Measurements from ENCODE around the gene SH2B3. TPM values are rescaled to one million over a fixed set of nuclear protein-coding genes. Genes with fewer than 3 reads are reported as not detected.

Gene SH2B3
- total RNA-seq, 1 experiment from 2014 or later: 40.3 TPM

- Histone ChIP-seq H3K23ac (ENCODE audit: insufficient read length, low read depth, low read length) (no peak overlapping the region), H4K20me1 (ENCODE audit: control insufficient read depth, insufficient read depth, insufficient read length) (no peaks in the 10 kb centered on the region), H2BK15ac (ENCODE audit: low read depth, low read length) (no peak overlapping the region), H4K8ac (replicated peaks; ENCODE audit: insufficient read length, low read depth, low read length) (no peak overlapping the region), H3K18ac (ENCODE audit: insufficient read length, low read depth, low read length) (no peak overlapping the region), H3K27ac (ENCODE audit: insufficient read length, low read depth, low read length) (no peak overlapping the region), H3K9me3 (ENCODE audit: control insufficient read depth, low read depth, low read length) (no peaks in the 10 kb centered on the region), H3K56ac (ENCODE audit: insufficient read length, low read depth, low read length) (no peak overlapping the region), H3K4me1 (ENCODE audit: insufficient read depth, low read length) (no peaks in the 10 kb centered on the region), H3K9ac (ENCODE audit: extremely low read depth, insufficient read length, low read length) (no peak overlapping the region), H4K5ac (ENCODE audit: insufficient read length, low read depth, low read length) (no peak overlapping the region), H3K27me3 (ENCODE audit: insufficient read depth, low read length) (no peaks in the 10 kb centered on the region), H3K79me1 (ENCODE audit: insufficient read depth, low read depth, low read length, poor library complexity, severe bottlenecking) (no peaks in the 10 kb centered on the region), H2BK120ac (ENCODE audit: low read depth, low read length, poor library complexity, severe bottlenecking) (no peak overlapping the region), H3K4ac (ENCODE audit: low read depth, low read length) (no peak overlapping the region), H4K91ac (ENCODE audit: insufficient read length, low read depth, low read length) (no peak overlapping the region), H3K14ac (ENCODE audit: insufficient read depth, low read length) (no peak overlapping the region), H3T11ph (ENCODE audit: low read length) (no peak overlapping the region), H3K23me2 (ENCODE audit: insufficient read length, low read depth, low read length, poor library complexity, severe bottlenecking) (no peaks in the 10 kb centered on the region), H3K4me2 (ENCODE audit: insufficient read depth, insufficient read length, low read length) (no peak overlapping the region), H2BK12ac (ENCODE audit: insufficient read length, low read depth, low read length) (no peak overlapping the region), H2BK5ac (ENCODE audit: insufficient read length, low read length) (no peak overlapping the region), H2AK5ac (ENCODE audit: insufficient read length, low read length) (no peak overlapping the region), H2AFZ (ENCODE audit: low read length) (no peak overlapping the region), H3K79me2 (ENCODE audit: insufficient read depth, low read length) (no peaks in the 10 kb centered on the region), H2BK20ac (ENCODE audit: low read depth, low read length, poor library complexity, severe bottlenecking) (no peak overlapping the region)
- peaks cover 5% of the 10 kb centered on the region in 2 experiments for H3K4me1 Mint-ChIP-seq
- no peak overlapping the region for H3K4me3 Mint-ChIP-seq
- DNase-seq: no peak
- peak overlapping the region in 1 of 3 experiments; percentile 78; a peak in 1 of 7 replicates for H3K27ac Mint-ChIP-seq
- TF ChIP-seq CTCF (conservative IDR thresholded peaks at IDR 0.05): no peak
- H3K36me3 Mint-ChIP-seq (ENCODE audit: insufficient read depth in 1 of 3, low read depth in 3 of 3): peaks cover 39 to 84% (median 66%) of the 10 kb centered on the region in 3 experiments; a peak in 6 of 7 replicates
- no peaks in the 10 kb centered on the region for H3K9me3 Mint-ChIP-seq
- no peaks in the 10 kb centered on the region for H3K27me3 Mint-ChIP-seq (ENCODE audit: low read depth)
- WGBS (ENCODE audit: extremely low coverage, insufficient read length, low lambda C conversion rate): no CpG with 5 or more reads among the region's 1 CpG
Observed at GRCh38 chr12:111451232-111451631, 45.5 kb downstream of the SH2B3 start.

Measured in H9 (cell line).